Raji (cell line): ENCODE measurements around the gene STXBP1.

Experiments used
- POLR2A ChIP-seq: IDR thresholded peaks from 2 replicates; pipeline ENCODE4 v1.6.1; 2011; ENCODE audit warnings: low read depth, low read length, control low read depth; ENCODE audit not compliant: insufficient read depth

The STXBP1 gene

GRCh38 chr9:127634021-127634420 is 21.9 kb downstream of the STXBP1 start:
- no peak for TF ChIP-seq POLR2A

GRCh38 chr9:127634698-127635097 is 22.6 kb downstream of the STXBP1 start:
- TF ChIP-seq POLR2A: no peak

DNA sequence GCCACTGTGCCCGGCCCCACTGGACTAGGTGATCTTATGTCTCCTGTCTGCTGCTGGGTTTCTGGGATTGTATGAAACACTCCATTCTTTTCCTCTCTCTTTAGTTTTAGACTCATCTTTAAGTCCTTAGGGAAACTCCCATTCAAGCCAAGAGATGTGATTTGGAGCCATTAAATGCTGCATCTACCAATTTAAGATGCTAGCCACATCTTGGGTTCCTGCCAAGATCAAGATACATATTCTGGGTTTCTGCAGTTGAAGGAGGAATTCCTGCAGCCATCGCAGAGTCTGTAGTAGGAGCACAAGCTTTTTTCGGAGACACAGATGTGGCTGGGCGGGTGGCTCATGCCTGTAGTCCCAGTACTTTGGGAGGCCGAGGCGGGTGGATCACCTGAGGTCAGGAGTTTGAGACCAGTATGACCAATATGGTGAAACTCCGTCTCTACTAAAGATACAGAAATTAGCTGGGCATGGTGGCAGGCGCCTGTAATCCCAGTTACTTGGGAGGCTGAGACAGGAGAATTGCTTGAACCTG is 23.2 kb downstream of the STXBP1 start:
- TF ChIP-seq POLR2A: no peak

DNA sequence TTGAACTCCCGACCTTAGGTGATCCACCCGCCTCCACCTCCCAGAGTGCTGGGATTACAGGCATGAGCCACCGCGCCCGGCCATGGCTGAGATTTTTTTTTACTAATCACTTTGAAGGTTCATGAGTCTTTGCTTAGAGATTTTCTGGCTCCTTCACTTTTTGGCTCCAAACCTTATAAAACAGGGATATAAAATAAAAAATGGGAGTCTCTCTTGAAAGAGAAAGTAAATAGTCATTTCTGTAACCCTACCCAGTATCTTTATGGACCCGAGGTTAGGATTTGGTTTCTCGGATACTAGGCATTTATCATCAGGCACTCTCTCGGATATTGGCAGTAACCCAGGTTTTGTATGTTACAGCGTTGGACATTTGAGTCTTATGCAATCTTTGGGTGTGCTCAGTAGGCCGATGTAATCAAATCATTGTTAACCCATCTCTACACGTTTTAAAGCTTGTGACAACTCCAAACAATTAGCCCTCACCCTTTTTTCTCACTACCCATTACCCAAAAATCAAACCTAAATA is 25.3 kb downstream of the STXBP1 start:
- TF ChIP-seq POLR2A: no peak

GRCh38 chr9:127640908-127641545 is 28.9 kb downstream of the STXBP1 start:
- no peak for TF ChIP-seq POLR2A

DNA sequence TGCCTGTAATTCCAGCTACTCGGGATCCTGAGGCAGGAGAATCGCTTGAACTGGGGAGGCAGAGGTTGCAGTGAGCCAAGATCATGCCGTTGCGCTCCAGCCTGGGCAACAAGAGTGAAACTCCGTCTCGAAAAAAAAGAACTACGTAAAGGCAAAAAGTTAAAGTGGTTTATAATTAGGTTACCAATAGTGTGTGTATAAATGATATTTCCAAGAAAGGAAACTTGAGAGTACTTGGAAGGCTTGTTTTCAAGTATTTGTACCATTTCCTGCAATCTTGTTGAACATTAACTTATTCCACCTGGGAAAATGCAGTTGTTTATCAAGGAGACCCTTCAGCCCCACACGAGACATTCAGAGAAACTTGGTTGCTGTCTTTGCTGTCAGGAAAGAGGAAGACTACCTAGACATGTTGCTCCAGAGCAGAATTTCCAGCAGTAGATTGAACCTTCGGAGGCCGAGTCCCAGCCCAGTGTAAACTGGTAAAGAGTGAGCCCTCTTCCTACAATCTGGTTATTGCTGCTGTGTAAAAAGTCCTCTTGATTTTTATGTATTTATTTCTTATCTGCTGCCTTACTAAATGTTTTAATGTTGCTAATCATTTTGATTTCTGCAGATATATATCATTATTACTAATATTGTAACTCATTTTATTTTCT is 30.1 kb downstream of the STXBP1 start:
- TF ChIP-seq POLR2A: no peak

DNA sequence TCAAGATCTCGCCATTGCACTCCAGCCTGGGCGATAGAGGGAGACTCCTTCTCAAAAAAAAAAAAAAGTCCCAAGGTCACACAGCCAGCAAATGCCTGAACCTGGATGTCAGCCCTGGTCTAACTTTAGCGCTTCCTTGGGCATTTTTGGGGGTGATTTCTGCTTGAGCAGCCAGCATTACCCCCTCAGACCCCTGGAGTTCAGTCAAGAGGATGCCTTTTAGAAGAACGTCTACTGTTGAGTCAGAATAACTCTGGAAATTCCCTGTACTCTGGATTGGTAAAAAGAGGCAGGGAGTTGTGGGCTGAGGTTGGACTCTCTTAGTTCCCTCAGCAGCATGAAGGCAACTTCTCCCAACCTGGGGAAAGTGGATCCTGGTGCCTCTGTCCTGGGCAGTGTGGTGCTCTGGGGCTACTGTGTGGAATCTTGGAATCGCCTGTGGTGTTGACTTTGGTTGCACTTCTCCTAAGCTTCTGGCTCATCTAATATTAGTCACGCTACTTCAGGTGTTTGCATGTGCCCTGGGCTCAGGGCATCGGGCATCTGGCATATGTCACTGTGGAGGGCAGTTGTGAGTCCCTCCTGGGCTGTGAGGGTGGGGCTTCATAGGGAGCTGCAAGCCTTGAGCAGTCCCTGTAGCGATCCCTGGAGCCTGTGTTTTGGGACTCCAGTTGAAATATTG is 32.2 kb downstream of the STXBP1 start:
- no peak for TF ChIP-seq POLR2A

- no peak for TF ChIP-seq POLR2A
These were observed 32.9 kb downstream of the STXBP1 start for GRCh38 chr9:127644943-127645342.

DNA sequence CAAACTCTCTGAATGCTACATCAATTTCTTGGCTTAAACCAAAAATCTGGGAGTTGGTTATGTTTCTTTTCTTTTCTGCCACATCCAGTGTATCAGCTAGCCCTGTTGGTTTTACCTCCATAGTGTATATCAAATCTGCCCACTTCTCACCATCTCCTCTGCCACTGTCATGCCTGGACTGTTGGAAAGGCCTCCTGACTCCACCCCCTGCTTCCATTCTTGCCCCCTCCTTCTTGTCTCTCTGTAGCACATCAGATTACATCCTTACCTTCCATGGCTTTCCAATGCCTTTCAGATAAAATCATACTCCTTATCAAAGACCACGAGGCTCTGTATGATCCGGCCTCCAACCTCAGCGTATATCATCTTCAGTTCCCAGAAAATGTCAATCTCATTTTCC is 35.4 kb downstream of the STXBP1 start:
- no peak for TF ChIP-seq POLR2A

GRCh38 chr9:127650518-127650917 is 38.4 kb downstream of the STXBP1 start:
- no peak for TF ChIP-seq POLR2A

GRCh38 chr9:127651697-127652610 is 39.9 kb downstream of the STXBP1 start:
- no peak for TF ChIP-seq POLR2A

GRCh38 chr9:127652733-127653132 is 40.7 kb downstream of the STXBP1 start:
- TF ChIP-seq POLR2A: no peak

DNA sequence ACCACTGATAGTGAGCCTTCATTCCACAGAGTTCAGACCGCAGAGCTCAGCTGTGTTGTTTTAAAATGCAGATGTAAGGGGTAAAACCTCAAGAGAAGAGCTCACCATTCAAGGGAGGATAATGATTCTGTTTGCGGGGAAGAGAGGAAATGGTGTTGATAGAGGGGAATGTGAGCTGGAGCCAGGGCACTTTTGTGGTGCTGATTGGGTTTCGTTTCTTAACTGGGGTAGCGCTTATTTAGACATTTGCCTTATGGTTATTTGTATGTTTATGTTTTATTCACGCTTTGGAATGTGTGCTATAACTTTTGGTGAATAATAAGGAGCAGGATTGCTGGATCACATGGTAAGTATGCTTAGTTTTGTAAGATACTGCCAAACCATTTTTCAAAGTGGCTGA is 42.5 kb downstream of the STXBP1 start:
- TF ChIP-seq POLR2A: no peak

DNA sequence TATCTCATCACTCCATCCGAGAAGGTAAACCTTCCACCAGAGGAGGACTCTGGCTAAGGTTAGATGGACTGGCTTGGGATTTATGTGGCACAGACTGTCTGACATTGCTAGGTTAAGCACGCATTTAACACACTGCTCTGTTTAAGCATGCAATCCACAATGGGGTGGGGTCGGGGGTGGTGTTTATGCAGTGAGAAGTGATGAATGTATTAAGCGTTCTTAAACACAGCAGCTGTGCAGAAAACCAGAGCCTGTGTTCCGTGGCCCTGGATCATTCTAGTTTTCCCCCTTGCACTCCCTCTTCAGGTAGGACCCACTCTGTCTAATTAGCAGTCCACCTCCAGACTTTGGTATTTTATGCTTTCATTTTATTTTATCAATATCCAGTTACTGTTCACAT is 46.4 kb downstream of the STXBP1 start:
- TF ChIP-seq POLR2A: no peak
